ENCODE results near the gene ZNF385D.

DNA sequence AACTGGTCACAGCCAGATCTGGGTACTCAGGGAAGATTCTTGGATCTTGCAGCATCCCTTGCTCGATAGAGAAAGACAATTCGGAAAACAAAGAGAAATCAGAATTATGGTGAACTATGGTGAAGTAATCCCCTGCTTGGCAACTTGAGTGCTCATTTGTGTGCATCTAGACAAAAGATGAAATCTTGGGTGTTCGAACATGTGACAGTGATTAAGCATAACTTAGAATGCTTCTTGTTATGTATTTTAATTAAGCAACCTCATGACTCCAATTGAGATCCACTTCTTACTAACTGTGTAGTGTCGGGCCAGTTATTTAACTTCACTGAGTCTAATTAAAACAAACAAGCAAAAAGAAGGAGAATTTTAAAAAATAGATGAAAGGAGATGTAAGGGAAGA lies 56.5 kb downstream of the ZNF385D start:
- TF ChIP-seq, protein P1, sequence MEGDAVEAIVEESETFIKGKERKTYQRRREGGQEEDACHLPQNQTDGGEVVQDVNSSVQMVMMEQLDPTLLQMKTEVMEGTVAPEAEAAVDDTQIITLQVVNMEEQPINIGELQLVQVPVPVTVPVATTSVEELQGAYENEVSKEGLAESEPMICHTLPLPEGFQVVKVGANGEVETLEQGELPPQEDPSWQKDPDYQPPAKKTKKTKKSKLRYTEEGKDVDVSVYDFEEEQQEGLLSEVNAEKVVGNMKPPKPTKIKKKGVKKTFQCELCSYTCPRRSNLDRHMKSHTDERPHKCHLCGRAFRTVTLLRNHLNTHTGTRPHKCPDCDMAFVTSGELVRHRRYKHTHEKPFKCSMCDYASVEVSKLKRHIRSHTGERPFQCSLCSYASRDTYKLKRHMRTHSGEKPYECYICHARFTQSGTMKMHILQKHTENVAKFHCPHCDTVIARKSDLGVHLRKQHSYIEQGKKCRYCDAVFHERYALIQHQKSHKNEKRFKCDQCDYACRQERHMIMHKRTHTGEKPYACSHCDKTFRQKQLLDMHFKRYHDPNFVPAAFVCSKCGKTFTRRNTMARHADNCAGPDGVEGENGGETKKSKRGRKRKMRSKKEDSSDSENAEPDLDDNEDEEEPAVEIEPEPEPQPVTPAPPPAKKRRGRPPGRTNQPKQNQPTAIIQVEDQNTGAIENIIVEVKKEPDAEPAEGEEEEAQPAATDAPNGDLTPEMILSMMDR (optimal IDR thresholded peaks at IDR 0.05 in 1 of 3, IDR thresholded peaks at IDR 0.05 in 1 of 3, conservative IDR thresholded peaks at IDR 0.05 in 1 of 3; ENCODE audit: extremely low read depth in 1 of 3, insufficient read depth in 2 of 3, low read length in 3 of 3) = no peak
- no peak for TF ChIP-seq EZH2 (IDR thresholded peaks at IDR 0.05; ENCODE audit: low read length)

Measured in keratinocyte (primary cell).